Measurements from ENCODE around the gene CASKIN1.
"Not testable (repeated sequence)": the region's sequence is repeated elsewhere in the genome, so short reads cannot be mapped to it uniquely, and the experiment has no call there.

The CASKIN1 gene

GRCh38 chr16:2127630-2128280 is 68.7 kb downstream of the CASKIN1 start:
- not testable (repeated sequence) for H3K4me3 ChIP-seq (ENCODE audit: severe bottlenecking); H3K27me3 ChIP-seq (ENCODE audit: insufficient read depth, poor library complexity, severe bottlenecking); H3K9me3 ChIP-seq (ENCODE audit: severe bottlenecking); DNase-seq (ENCODE audit: low spot score); ATAC-seq (ENCODE audit: low read depth); H3K36me3 ChIP-seq (ENCODE audit: low read depth)
- Histone ChIP-seq H3K27ac (ENCODE audit: poor library complexity, severe bottlenecking) (peak overlapping the region; percentile 99), H3K4me1 (ENCODE audit: insufficient read depth, poor library complexity, severe bottlenecking) (peaks cover 21% of the 10 kb centered on the region)

Measured in RWPE2 (cell line).